Activated T-cell treated with anti-CD3 and anti-CD28 coated beads, Interleukin-2, amount 50 U/mL, for 72 hours (primary cell): Measurements from ENCODE around the gene GNAS. TPM values are rescaled to one million over a fixed set of nuclear protein-coding genes. Genes with fewer than 3 reads are reported as not detected.

ENCODE experiments used
- ATAC-seq, 2 donors: fragments of 150-1000 bp; cut with Tn5 transposase; replicated peaks in 1 of 2; 2 replicates each; pipeline ENCODE4 v1.10.0; 2021; ENCODE audit warnings: moderate library complexity in 2 of 2, mild to moderate bottlenecking in 1 of 2
- DNase-seq, 2 donors: peaks; one replicate each; pipeline ENCODE4 v3.0.0; 2021 to 2022; ENCODE audit warnings: mixed read lengths in 1 of 2
- H3K27ac Mint-ChIP-seq: one replicate; pipeline ENCODE4 v1.8.0; 2022; ENCODE audit warnings: mild to moderate bottlenecking, moderate library complexity, mixed read lengths
- H3K27me3 Mint-ChIP-seq: one replicate; pipeline ENCODE4 v1.8.0; 2022; ENCODE audit warnings: low read depth, mixed read lengths
- H3K36me3 Mint-ChIP-seq, 2 donors: one replicate each; pipeline ENCODE4 v1.8.0; 2022; ENCODE audit warnings: mixed read lengths in 2 of 2, mild to moderate bottlenecking in 1 of 2; ENCODE audit not compliant: insufficient read depth in 2 of 2
- H3K4me1 Mint-ChIP-seq: one replicate; pipeline ENCODE4 v1.8.0; 2022; ENCODE audit warnings: low read depth, mixed read lengths
- H3K4me3 Mint-ChIP-seq, 2 donors: one replicate each; pipeline ENCODE4 v1.8.0; 2022; ENCODE audit warnings: mild to moderate bottlenecking in 2 of 2, mixed read lengths in 2 of 2, moderate library complexity in 2 of 2
- H3K9me3 Mint-ChIP-seq, 2 donors: one replicate each; pipeline ENCODE4 v1.8.0; 2022; ENCODE audit warnings: mixed read lengths in 2 of 2
- total RNA-seq, 2 donors: library from RNA; stranded (reverse); gene quantifications; one replicate each; pipeline ENCODE4 v1.2.3, GENCODE V29; 2022

The GNAS gene
- total RNA-seq, 2 donors from 2014 or later, result 781 to 820 TPM

DNA sequence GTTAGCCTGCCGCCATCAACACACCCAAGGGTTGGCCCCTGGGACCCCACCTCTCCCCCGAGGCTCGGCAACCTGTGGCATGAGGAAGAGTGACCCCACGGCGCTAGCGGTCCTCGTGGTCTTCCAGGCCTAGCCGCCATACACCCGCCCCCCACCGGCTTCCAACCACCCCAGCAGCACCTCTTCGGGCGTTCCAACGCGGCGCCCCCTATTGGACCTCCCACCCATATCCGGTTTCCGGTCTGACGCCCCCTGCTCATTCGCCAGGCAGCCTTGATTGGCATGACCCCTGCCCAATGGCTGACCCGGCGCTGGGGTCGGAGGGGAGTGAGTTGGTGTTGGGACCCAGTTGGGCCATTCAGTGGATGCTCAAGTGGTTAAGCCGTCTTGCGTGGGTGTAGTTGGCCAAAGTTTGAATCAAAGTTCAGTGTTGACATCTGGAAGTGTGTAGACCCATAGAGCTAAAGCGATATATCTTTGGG is 1.8 kb upstream of the GNAS start, which contains the start of gene GNAS-AS1:
TSS of gene GNAS-AS1 (minus strand) at position 210 of the 482 bp plus-strand sequence.
- H3K36me3 Mint-ChIP-seq, result peaks cover 0 to 1% of the 10 kb centered on the region in 2 donors

GRCh38 chr20:58851221-58851968 is 1.1 kb upstream of the GNAS start:
- no peaks in the 10 kb centered on the region for H3K9me3 Mint-ChIP-seq
- H3K27ac Mint-ChIP-seq, result no peak overlapping the region
- peaks cover 0 to 1% of the 10 kb centered on the region in 2 donors for H3K36me3 Mint-ChIP-seq
- H3K4me3 Mint-ChIP-seq, result peak overlapping the region; percentile 87 to 92
- ATAC-seq (peak; percentile 21 to 39), DNase-seq (no peak)
- peaks cover 53% of the 10 kb centered on the region for H3K27me3 Mint-ChIP-seq
- peaks cover 56% of the 10 kb centered on the region for H3K4me1 Mint-ChIP-seq

More for the DNA sequence above, 1.8 kb upstream of the GNAS start, which contains the start of gene GNAS-AS1:
- Mint-ChIP-seq H3K4me3 (peak within 1 kb of the TSS; percentile 87 to 92), H3K27me3 (peaks cover 55% of the 10 kb centered on the region), H3K9me3 (no peaks in the 10 kb centered on the region), H3K4me1 (peaks cover 56% of the 10 kb centered on the region), H3K27ac (no peak within 1 kb of the TSS)
- DNase-seq, result peak; percentile 89 to 92
- peak; percentile 89 to 91 for ATAC-seq

DNA sequence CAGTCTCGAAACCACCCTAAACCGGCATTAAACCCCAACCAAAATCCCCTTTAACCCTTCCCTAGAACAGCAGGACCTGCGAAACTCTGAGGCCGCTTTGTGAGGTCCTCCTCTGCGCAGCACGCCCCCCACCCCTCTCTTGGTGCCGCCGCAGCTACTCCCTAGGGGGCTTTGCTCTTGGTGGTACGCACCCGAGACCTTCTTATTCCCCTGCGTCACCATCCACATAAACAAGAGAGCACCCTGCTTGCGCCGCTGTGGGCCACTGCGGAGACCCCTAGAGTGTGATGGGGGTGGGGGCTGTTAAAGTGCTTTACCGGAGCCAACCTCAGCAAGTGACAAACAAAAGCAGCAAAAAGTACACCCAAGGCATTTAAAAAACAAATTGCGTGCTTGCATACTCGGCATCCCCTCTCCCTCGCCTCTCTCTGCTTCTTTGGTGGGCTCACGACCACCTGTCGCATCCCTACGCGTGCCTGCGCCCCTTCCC is 502 bp upstream of the GNAS start:
- peaks cover 53% of the 10 kb centered on the region for H3K4me1 Mint-ChIP-seq

DNA sequence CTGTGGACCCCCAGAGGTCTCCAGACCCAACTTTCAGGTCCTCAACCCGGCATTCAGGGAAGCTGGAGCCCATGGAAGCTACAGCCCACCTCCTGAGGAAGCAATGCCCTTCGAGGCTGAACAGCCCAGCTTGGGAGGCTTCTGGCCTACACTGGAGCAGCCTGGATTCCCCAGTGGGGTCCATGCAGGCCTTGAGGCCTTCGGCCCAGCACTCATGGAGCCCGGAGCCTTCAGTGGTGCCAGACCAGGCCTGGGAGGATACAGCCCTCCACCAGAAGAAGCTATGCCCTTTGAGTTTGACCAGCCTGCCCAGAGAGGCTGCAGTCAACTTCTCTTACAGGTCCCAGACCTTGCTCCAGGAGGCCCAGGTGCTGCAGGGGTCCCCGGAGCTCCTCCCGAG is 950 bp downstream of the GNAS start:
- no peak overlapping the region for H3K27ac Mint-ChIP-seq
- peaks cover 39% of the 10 kb centered on the region for H3K4me1 Mint-ChIP-seq
- peak overlapping the region; percentile 78 to 84 for H3K4me3 Mint-ChIP-seq
- no peaks in the 10 kb centered on the region for H3K9me3 Mint-ChIP-seq
- H3K36me3 Mint-ChIP-seq, result peaks cover 0 to 1% of the 10 kb centered on the region in 2 donors
- ATAC-seq (no peak), DNase-seq (no peak)
- peaks cover 68% of the 10 kb centered on the region for H3K27me3 Mint-ChIP-seq

More for the DNA sequence above, 502 bp upstream of the GNAS start:
- H3K4me3 Mint-ChIP-seq, result peak overlapping the region; percentile 87 to 92
- no peak for DNase-seq
- no peak for ATAC-seq
- no peaks in the 10 kb centered on the region for H3K9me3 Mint-ChIP-seq
- H3K36me3 Mint-ChIP-seq, result peaks cover 0 to 1% of the 10 kb centered on the region in 2 donors
- H3K27me3 Mint-ChIP-seq, result peaks cover 55% of the 10 kb centered on the region
- H3K27ac Mint-ChIP-seq, result no peak overlapping the region

DNA sequence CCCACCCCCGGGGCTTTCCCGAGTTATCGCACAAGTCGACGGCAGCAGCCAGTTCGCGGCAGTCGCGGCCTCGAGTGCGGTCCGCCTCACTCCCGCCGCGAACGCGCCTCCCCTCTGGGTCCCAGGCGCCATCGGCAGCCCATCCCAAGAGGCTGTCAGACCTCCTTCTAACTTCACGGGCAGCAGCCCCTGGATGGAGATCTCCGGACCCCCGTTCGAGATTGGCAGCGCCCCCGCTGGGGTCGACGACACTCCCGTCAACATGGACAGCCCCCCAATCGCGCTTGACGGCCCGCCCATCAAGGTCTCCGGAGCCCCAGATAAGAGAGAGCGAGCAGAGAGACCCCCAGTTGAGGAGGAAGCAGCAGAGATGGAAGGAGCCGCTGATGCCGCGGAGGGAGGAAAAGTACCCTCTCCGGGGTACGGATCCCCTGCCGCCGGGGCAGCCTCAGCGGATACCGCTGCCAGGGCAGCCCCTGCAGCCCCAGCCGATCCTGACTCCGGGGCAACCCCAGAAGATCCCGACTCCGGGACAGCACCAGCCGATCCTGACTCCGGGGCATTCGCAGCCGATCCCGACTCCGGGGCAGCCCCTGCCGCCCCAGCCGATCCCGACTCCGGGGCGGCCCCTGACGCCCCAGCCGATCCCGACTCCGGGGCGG is 1.6 kb downstream of the GNAS start:
- peaks cover 74% of the 10 kb centered on the region for H3K27me3 Mint-ChIP-seq
- peaks cover 0 to 1% of the 10 kb centered on the region in 2 donors for H3K36me3 Mint-ChIP-seq
- H3K4me3 Mint-ChIP-seq, result peak overlapping the region; percentile 78 to 84
- no peak overlapping the region for H3K27ac Mint-ChIP-seq
- no peak for ATAC-seq
- no peak for DNase-seq
- H3K4me1 Mint-ChIP-seq, result peaks cover 35% of the 10 kb centered on the region
- no peaks in the 10 kb centered on the region for H3K9me3 Mint-ChIP-seq

DNA sequence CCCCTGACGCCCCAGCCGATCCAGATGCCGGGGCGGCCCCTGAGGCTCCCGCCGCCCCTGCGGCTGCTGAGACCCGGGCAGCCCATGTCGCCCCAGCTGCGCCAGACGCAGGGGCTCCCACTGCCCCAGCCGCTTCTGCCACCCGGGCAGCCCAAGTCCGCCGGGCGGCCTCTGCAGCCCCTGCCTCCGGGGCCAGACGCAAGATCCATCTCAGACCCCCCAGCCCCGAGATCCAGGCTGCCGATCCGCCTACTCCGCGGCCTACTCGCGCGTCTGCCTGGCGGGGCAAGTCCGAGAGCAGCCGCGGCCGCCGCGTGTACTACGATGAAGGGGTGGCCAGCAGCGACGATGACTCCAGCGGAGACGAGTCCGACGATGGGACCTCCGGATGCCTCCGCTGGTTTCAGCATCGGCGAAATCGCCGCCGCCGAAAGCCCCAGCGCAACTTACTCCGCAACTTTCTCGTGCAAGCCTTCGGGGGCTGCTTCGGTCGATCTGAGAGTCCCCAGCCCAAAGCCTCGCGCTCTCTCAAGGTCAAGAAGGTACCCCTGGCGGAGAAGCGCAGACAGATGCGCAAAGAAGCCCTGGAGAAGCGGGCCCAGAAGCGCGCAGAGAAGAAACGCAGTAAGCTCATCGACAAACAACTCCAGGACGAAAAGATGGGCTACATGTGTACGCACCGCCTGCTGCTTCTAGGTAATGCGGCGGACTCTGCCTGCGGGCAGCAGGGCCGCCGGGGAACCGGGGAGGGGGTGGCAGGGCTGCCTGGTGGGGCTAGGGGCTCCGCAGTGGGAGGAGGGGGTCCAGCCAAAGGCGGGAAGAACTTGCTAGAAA is 2.3 kb downstream of the GNAS start:
- peaks cover 27% of the 10 kb centered on the region for H3K4me1 Mint-ChIP-seq
- H3K27me3 Mint-ChIP-seq, result peaks cover 69% of the 10 kb centered on the region
- H3K36me3 Mint-ChIP-seq, result peaks cover 0 to 1% of the 10 kb centered on the region in 2 donors
- H3K27ac Mint-ChIP-seq, result no peak overlapping the region
- ATAC-seq (no peak), DNase-seq (no peak)
- peak overlapping the region; percentile 67 to 71 for H3K4me3 Mint-ChIP-seq
- no peaks in the 10 kb centered on the region for H3K9me3 Mint-ChIP-seq

DNA sequence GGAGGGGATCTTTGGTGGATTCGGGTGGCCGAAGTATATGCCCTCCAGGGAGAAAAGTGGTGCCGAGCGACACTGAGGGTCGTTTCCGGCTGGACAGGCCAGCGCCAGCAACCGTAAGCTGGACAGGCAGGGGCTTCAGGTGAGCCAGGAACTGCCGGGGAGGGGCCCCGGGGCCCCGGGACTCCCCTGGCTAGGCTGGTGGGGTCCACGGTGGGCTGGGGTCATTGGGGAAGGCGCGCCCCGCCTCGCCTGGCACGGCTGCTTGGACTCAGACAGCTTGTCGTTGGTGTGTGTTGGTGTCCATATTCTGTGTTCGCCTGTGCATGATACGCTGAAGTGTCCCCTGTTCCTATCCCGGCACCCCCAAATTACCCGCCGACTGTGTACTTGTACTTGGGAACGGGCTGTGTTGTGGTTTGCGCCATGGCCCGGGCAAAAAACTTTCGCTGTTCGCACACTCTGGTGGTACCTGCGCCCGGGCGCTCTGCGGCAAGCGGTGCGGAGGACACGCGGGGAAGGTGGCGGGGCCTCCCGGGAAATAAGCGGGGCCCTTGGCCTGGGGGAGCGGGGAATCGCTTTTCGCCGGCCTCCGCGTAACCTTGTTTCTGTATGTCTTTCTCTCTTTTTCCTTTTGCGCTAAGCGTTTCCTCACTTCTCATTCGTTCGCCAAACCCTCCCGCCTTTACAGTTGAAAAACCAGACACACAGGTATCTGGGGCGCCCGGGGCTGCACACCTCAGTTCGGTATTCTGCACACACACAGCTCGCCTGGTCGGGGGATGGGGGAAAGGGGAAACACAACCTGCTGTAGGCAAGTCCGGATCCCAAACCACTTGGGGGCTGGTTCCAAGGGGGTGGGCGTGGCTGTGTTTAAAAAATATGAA is 3.2 kb downstream of the GNAS start:
- DNase-seq (no peak), ATAC-seq (no peak)
- peak overlapping the region; percentile 67 to 71 for H3K4me3 Mint-ChIP-seq
- peaks cover 22% of the 10 kb centered on the region for H3K4me1 Mint-ChIP-seq
- H3K9me3 Mint-ChIP-seq, result no peaks in the 10 kb centered on the region
- H3K36me3 Mint-ChIP-seq, result peaks cover 0 to 1% of the 10 kb centered on the region in 2 donors
- peaks cover 70% of the 10 kb centered on the region for H3K27me3 Mint-ChIP-seq
- no peak overlapping the region for H3K27ac Mint-ChIP-seq

GRCh38 chr20:58863044-58863790 is 10.7 kb downstream of the GNAS start:
- Mint-ChIP-seq H3K27me3 (peaks cover 43% of the 10 kb centered on the region), H3K4me3 (no peak overlapping the region), H3K27ac (no peak overlapping the region), H3K9me3 (no peaks in the 10 kb centered on the region), H3K36me3 (no peaks in the 10 kb centered on the region), H3K4me1 (no peaks in the 10 kb centered on the region)
- no peak for DNase-seq
- ATAC-seq, result no peak

GRCh38 chr20:58864346-58864745 is 11.8 kb downstream of the GNAS start:
- H3K27ac Mint-ChIP-seq, result no peak overlapping the region
- DNase-seq (no peak), ATAC-seq (no peak)
- peaks cover 32% of the 10 kb centered on the region for H3K27me3 Mint-ChIP-seq
- H3K4me3 Mint-ChIP-seq, result no peak overlapping the region
- H3K36me3 Mint-ChIP-seq, result no peaks in the 10 kb centered on the region
- no peaks in the 10 kb centered on the region for H3K9me3 Mint-ChIP-seq
- H3K4me1 Mint-ChIP-seq, result no peaks in the 10 kb centered on the region

GRCh38 chr20:58865843-58866242 is 13.3 kb downstream of the GNAS start:
- H3K4me1 Mint-ChIP-seq, result peaks cover 10% of the 10 kb centered on the region
- H3K27ac Mint-ChIP-seq, result no peak overlapping the region
- no peaks in the 10 kb centered on the region for H3K36me3 Mint-ChIP-seq
- no peaks in the 10 kb centered on the region for H3K9me3 Mint-ChIP-seq
- DNase-seq (no peak), ATAC-seq (no peak)
- H3K27me3 Mint-ChIP-seq, result peaks cover 22% of the 10 kb centered on the region
- no peak overlapping the region for H3K4me3 Mint-ChIP-seq

GRCh38 chr20:58867211-58867610 is 14.7 kb downstream of the GNAS start:
- DNase-seq (no peak), ATAC-seq (no peak)
- no peaks in the 10 kb centered on the region for H3K9me3 Mint-ChIP-seq
- H3K27me3 Mint-ChIP-seq, result peaks cover 15% of the 10 kb centered on the region
- H3K4me3 Mint-ChIP-seq, result no peak overlapping the region
- H3K36me3 Mint-ChIP-seq, result no peaks in the 10 kb centered on the region
- peaks cover 13% of the 10 kb centered on the region for H3K4me1 Mint-ChIP-seq
- no peak overlapping the region for H3K27ac Mint-ChIP-seq
